Measurements from ENCODE around the gene KRTCAP3.
"Not testable (repeated sequence)": the region's sequence is repeated elsewhere in the genome, so short reads cannot be mapped to it uniquely, and the experiment has no call there.

The KRTCAP3 gene

DNA sequence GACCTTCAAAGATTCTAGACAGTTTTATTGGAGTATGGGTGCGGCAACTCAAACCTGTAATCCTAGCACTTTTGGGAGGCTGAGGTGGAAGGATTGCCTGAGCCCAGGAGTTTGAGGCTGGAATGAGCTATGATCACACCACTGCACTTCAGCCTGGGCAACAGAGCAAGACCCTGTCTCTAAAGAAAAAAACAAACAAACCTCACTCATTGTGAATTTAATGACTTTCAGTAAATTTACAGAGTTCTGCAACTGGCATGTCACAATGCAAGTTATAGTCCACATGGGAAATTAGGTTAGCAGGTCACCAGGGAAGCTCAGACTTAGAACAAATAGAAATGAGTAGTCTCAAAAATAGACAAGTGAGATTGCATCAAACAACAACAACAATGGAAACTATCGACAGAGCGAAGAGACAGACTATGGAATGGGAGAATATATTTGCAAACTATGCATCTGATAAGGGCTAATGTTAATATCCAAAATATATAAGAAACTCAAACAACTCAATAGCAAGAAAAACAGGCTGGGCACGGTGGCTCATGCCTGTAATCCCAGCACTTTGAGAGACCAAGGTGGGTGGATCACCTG lies 20.4 kb upstream of the KRTCAP3 start:
- Histone ChIP-seq H3K27me3 (ENCODE audit: insufficient read depth, low read depth, severe bottlenecking) (no peaks in the 10 kb centered on the region), H3K9me3 (ENCODE audit: severe bottlenecking) (no peaks in the 10 kb centered on the region), H3K4me3 (ENCODE audit: low read depth, low read length) (no peak overlapping the region), H3K36me3 (no peaks in the 10 kb centered on the region), H3K27ac (no peak overlapping the region)
- TF ChIP-seq, protein P1, sequence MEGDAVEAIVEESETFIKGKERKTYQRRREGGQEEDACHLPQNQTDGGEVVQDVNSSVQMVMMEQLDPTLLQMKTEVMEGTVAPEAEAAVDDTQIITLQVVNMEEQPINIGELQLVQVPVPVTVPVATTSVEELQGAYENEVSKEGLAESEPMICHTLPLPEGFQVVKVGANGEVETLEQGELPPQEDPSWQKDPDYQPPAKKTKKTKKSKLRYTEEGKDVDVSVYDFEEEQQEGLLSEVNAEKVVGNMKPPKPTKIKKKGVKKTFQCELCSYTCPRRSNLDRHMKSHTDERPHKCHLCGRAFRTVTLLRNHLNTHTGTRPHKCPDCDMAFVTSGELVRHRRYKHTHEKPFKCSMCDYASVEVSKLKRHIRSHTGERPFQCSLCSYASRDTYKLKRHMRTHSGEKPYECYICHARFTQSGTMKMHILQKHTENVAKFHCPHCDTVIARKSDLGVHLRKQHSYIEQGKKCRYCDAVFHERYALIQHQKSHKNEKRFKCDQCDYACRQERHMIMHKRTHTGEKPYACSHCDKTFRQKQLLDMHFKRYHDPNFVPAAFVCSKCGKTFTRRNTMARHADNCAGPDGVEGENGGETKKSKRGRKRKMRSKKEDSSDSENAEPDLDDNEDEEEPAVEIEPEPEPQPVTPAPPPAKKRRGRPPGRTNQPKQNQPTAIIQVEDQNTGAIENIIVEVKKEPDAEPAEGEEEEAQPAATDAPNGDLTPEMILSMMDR (IDR thresholded peaks at IDR 0.05; ENCODE audit: low read depth, low read length), result no peak
- DNase-seq, result no peak

DNA sequence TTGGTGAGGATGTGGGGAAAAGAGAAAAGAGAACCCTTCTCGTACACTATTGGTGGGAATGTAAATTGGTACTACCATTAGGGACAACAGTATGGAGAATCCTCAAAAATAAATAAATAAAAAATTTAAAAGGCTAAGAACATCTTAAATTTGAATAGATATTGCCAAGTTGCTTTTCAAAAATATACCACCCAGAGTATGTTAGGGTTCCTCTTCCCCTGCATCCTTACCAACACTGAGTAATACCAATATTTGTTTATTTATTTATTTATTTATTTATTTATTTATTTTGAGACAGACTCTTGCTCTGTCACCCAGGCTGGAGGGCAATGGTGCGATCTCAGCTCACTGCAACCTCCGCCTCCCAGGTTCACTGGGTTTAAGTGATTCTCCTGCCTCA lies 19.2 kb upstream of the KRTCAP3 start:
- Histone ChIP-seq H3K9me3 (ENCODE audit: severe bottlenecking) (no peaks in the 10 kb centered on the region), H3K4me3 (ENCODE audit: low read depth, low read length) (no peak overlapping the region), H3K27ac (no peak overlapping the region), H3K27me3 (ENCODE audit: insufficient read depth, low read depth, severe bottlenecking) (no peaks in the 10 kb centered on the region), H3K36me3 (no peaks in the 10 kb centered on the region)
- no peak for DNase-seq
- TF ChIP-seq, protein P1 (IDR thresholded peaks at IDR 0.05; ENCODE audit: low read depth, low read length), result no peak

DNA sequence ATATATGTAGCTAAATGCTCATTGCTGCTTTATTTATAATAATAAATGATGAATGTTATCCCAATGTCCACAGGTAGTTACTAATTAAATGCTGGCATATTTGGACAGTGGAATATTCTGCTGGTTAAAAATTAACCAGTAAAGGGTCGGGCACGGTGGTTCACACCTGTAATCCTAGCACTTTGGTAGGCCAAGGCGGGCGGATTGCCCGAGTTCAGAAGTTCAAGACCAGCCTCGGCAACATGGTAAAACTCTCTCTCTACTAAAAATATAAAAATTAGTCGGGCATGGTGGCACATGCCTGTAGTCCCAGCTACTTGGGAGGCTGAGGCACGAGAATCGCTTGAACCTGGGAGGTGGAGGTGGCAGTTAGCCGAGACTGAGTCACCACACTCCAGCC lies 17.1 kb upstream of the KRTCAP3 start:
- not testable (repeated sequence) for DNase-seq; H3K4me3 ChIP-seq (ENCODE audit: low read depth, low read length); H3K9me3 ChIP-seq (ENCODE audit: severe bottlenecking); H3K36me3 ChIP-seq; H3K27ac ChIP-seq; H3K27me3 ChIP-seq (ENCODE audit: insufficient read depth, low read depth, severe bottlenecking)

DNA sequence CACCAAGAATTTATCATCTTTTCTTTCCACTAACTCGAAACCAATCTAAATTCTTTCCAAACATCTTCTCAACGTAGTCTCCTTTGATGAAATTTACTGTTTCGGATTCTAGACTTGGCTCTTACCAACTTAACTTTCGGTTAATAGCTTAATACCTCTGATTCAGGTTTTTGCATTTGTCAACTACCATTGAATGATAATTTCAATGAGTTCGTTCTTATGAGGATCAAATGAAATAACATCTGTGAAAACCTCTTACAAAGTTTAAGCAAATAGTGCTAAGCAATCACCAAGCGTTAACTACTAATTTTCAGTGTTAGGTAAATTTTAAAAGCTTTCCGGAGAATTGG lies 14.3 kb upstream of the KRTCAP3 start:
- DNase-seq, result no peak
- Histone ChIP-seq H3K9me3 (ENCODE audit: severe bottlenecking) (no peaks in the 10 kb centered on the region), H3K36me3 (peaks cover 18% of the 10 kb centered on the region), H3K4me3 (ENCODE audit: low read depth, low read length) (peak overlapping the region; percentile 95), H3K27me3 (ENCODE audit: insufficient read depth, low read depth, severe bottlenecking) (no peaks in the 10 kb centered on the region), H3K27ac (peak overlapping the region; percentile 97)
- TF ChIP-seq, protein P1 (IDR thresholded peaks at IDR 0.05; ENCODE audit: low read depth, low read length), result no peak

DNA sequence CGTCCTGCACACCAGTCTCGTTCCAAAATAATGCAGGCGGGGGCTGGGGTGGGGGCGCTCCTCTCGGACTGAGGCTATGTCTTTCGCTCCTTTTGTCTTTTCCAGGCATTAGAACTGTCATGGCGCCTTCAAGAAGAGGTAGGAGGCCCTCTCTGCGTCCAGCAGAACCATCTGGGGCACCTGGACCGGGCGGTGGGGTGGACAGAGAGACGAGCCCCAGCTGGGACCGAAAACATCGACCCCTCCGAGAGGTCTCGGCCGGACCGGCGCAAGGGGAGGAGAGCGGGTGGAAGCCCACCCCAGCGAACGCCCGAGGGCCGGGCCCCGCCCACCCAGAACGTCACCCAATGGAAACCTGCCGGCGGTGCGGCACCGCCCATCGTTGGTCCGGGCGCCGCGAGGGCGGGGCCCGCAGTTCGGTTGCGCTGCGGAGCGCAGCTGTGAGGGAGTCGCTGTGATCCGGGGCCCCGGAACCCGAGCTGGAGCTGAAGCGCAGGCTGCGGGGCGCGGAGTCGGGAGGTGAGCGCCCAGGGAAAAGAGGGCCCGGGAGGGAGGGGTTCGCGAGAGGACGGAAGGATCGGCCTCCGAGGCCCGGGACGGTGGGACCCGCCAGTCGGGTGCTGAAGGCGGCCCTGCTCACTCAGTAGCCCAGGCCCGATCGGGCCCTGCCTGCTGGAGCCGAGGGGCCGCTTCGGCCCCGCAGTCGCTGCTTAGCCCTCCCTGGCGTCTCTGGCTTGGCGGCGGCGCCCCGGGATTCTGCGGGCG lies 13.8 kb upstream of the KRTCAP3 start, which contains the start of gene NRBP1:
TSS of gene NRBP1 (plus strand) at position 419 of the 765 bp plus-strand sequence. CDS start 4,643 bp downstream, outside the sequence.
- DNase-seq, result peak; percentile 97
- peak within 1 kb of the TSS; percentile 97 for H3K27ac ChIP-seq
- TF ChIP-seq, protein P1 (IDR thresholded peaks at IDR 0.05; ENCODE audit: low read depth, low read length), result peak; percentile 11; the same call in 1 of the 2 replicates
- peak within 1 kb of the TSS; percentile 95 for H3K4me3 ChIP-seq (ENCODE audit: low read depth, low read length)
- no peaks in the 10 kb centered on the region for H3K27me3 ChIP-seq (ENCODE audit: insufficient read depth, low read depth, severe bottlenecking)
- peaks cover 24% of the 10 kb centered on the region for H3K36me3 ChIP-seq
- H3K9me3 ChIP-seq (ENCODE audit: severe bottlenecking), result no peaks in the 10 kb centered on the region

DNA sequence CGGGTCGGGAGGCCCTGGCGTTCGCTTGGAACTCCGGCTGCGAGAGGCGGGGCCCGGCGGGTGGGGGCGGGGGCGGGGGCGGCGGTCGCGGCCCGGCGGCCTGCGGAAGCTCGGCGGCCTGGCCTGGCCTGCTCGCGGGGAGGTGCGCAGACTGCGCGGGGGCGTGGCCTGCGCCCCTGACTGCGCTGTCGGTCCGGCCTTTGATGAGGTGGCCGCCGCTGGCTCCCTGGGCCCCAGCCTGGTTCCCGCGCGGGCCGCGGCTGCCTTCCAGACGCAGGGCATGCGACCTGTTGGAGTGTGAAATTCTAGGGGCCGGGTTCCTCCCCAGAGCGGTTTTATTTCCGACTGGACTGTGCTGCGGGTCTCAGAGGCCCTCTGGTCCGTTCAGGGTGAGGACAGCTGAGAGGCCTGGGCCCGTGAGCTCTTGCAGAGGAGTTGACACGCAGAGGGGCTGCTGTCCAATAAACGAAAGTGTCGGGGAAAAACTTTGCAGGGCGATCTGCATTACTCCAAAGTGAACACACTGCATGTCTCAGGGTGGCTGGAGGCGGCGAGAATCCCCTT lies 13.1 kb upstream of the KRTCAP3 start:
- no peaks in the 10 kb centered on the region for H3K27me3 ChIP-seq (ENCODE audit: insufficient read depth, low read depth, severe bottlenecking)
- peak overlapping the region; percentile 97 for H3K27ac ChIP-seq
- peak; percentile 89 for DNase-seq
- no peaks in the 10 kb centered on the region for H3K9me3 ChIP-seq (ENCODE audit: severe bottlenecking)
- H3K36me3 ChIP-seq, result peaks cover 31% of the 10 kb centered on the region
- TF ChIP-seq, protein P1 (IDR thresholded peaks at IDR 0.05; ENCODE audit: low read depth, low read length), result no peak
- H3K4me3 ChIP-seq (ENCODE audit: low read depth, low read length), result peak overlapping the region; percentile 95

Measured in WERI-Rb-1 (cell line).